ENCODE results near the gene TAF1.

Gene TAF1

DNA sequence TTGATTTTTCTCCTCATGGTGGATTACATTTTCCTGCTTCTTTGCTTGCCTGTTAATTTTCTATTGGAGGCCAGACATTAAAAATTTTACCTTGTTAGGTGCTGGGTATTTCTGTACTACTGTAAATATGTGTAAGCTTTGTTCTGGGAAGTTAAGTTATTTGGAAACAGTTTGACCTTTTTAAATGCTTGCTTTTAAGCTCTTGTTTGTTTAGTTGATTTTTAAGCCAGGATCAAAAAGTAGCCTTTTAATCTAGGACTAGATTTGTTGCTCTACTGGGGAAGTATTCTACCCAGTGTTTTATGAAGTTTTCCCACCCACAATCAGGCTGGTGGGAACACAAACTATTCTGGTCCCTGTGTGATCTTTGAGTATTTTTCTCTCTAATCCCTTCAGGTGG, 121.7 kb downstream of the TAF1 start:
- no peak for ATAC-seq
- TF ChIP-seq, protein P1, sequence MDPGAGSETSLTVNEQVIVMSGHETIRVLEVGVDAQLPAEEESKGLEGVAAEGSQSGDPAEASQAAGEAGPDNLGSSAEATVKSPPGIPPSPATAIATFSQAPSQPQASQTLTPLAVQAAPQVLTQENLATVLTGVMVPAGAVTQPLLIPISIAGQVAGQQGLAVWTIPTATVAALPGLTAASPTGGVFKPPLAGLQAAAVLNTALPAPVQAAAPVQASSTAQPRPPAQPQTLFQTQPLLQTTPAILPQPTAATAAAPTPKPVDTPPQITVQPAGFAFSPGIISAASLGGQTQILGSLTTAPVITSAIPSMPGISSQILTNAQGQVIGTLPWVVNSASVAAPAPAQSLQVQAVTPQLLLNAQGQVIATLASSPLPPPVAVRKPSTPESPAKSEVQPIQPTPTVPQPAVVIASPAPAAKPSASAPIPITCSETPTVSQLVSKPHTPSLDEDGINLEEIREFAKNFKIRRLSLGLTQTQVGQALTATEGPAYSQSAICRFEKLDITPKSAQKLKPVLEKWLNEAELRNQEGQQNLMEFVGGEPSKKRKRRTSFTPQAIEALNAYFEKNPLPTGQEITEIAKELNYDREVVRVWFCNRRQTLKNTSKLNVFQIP (CRISPR knock-in tag; IDR thresholded peaks at IDR 0.05; ENCODE audit: borderline replicate concordance, low read depth), result no peak
- TF ChIP-seq ZC3H10 (CRISPR knock-in tag; IDR thresholded peaks at IDR 0.05) (no peak), CSDC2 (CRISPR knock-in tag; IDR thresholded peaks at IDR 0.05) (no peak), ZNF8 (CRISPR knock-in tag; IDR thresholded peaks at IDR 0.05) (no peak), PPARA (CRISPR knock-in tag; IDR thresholded peaks at IDR 0.05; ENCODE audit: borderline replicate concordance) (no peak), ZFP30 (CRISPR knock-in tag; IDR thresholded peaks at IDR 0.05) (no peak), GLIS3 (CRISPR knock-in tag; IDR thresholded peaks at IDR 0.05) (no peak), ZNF70 (CRISPR knock-in tag; IDR thresholded peaks at IDR 0.05) (no peak), ZNF565 (CRISPR knock-in tag; conservative IDR thresholded peaks at IDR 0.05; ENCODE audit: low read depth) (no peak), ISL1 (CRISPR knock-in tag; IDR thresholded peaks at IDR 0.05) (no peak), OSR1 (CRISPR knock-in tag; IDR thresholded peaks at IDR 0.05) (no peak), ZFP3 (CRISPR knock-in tag; IDR thresholded peaks at IDR 0.05) (no peak), ESRRG (CRISPR knock-in tag; IDR thresholded peaks at IDR 0.05) (no peak), SNAI2 (CRISPR knock-in tag; IDR thresholded peaks at IDR 0.05) (no peak)
- TF ChIP-seq, protein P2, sequence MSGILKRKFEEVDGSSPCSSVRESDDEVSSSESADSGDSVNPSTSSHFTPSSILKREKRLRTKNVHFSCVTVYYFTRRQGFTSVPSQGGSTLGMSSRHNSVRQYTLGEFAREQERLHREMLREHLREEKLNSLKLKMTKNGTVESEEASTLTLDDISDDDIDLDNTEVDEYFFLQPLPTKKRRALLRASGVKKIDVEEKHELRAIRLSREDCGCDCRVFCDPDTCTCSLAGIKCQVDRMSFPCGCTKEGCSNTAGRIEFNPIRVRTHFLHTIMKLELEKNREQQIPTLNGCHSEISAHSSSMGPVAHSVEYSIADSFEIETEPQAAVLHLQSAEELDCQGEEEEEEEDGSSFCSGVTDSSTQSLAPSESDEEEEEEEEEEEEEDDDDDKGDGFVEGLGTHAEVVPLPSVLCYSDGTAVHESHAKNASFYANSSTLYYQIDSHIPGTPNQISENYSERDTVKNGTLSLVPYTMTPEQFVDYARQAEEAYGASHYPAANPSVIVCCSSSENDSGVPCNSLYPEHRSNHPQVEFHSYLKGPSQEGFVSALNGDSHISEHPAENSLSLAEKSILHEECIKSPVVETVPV (CRISPR knock-in tag; IDR thresholded peaks at IDR 0.05), result no peak
- TF ChIP-seq, protein P3, sequence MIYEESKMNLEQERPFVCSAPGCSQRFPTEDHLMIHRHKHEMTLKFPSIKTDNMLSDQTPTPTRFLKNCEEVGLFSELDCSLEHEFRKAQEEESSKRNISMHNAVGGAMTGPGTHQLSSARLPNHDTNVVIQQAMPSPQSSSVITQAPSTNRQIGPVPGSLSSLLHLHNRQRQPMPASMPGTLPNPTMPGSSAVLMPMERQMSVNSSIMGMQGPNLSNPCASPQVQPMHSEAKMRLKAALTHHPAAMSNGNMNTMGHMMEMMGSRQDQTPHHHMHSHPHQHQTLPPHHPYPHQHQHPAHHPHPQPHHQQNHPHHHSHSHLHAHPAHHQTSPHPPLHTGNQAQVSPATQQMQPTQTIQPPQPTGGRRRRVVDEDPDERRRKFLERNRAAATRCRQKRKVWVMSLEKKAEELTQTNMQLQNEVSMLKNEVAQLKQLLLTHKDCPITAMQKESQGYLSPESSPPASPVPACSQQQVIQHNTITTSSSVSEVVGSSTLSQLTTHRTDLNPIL (CRISPR knock-in tag; IDR thresholded peaks at IDR 0.05; ENCODE audit: low read depth), result no peak

DNA sequence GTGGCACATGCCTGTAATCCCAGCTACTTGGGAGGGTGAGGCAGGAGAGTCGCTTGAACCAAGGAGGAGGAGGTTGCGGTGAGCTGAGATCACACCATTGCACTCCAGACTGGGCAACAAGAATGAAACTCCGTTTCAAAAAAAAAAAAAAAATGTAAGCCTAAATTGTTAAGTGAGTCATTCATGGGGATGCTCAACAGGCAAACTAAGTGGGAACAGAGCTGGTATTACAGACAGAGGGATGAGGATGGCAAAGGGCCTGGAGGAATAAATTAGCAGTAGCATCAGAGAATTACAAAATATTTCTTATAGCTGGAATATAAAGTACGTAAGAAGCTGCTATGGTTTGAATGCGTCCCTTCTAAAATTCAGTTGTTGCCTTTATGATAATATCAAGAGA, 123.4 kb downstream of the TAF1 start:
- TF ChIP-seq ZNF565 (CRISPR knock-in tag; conservative IDR thresholded peaks at IDR 0.05; ENCODE audit: low read depth), result no peak
- ATAC-seq, result no peak

DNA sequence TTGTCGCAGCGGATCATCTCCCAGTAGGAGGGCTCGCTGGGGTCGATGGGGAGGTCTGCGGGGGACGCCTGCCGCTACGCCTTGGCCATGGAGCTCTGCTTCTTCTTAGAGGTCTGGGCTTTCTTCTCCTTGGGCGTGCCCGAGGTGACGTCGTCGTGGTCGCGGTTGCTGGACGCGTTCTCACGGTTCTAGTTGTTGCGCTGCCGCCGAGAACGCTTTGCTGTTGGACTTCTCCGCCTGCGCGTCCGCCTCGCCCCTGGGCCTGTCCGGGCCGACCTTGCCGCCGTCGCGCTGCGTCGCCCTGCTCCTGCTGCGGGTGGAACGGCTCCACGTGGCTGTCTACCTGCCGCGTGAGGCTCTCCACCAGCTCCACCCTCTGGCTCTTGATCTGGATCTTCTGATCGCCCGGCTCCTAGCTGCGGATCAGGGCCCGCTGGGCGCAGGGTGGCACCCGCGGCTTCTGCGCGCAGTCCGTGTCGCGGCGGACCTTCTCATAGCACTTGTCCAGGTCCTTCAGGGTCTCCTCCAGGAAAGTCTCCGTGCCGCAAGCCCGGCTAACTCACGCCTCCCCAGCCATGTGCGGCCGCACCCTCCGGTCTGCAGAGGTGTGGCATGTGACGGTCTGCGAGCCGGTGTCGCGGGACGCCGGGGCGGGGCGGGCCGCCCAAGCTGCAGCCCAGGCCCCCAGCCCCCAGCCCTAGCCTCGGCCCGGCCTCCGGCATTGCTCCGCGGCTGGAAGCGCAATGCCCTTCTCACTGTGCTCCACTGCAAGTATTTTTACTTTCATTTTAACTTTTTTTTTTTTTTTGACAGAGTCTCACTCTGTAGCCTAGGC, 126.3 kb downstream of the TAF1 start:
- ATAC-seq, result no peak

More for the DNA sequence above, 126.3 kb downstream of the TAF1 start:
- TF ChIP-seq ISL1 (CRISPR knock-in tag; IDR thresholded peaks at IDR 0.05), result no peak
- no peak for TF ChIP-seq TCF4 (CRISPR knock-in tag; IDR thresholded peaks at IDR 0.05; ENCODE audit: borderline replicate concordance)
- no peak for TF ChIP-seq ZNF70 (CRISPR knock-in tag; IDR thresholded peaks at IDR 0.05)
- TF ChIP-seq, protein P4, sequence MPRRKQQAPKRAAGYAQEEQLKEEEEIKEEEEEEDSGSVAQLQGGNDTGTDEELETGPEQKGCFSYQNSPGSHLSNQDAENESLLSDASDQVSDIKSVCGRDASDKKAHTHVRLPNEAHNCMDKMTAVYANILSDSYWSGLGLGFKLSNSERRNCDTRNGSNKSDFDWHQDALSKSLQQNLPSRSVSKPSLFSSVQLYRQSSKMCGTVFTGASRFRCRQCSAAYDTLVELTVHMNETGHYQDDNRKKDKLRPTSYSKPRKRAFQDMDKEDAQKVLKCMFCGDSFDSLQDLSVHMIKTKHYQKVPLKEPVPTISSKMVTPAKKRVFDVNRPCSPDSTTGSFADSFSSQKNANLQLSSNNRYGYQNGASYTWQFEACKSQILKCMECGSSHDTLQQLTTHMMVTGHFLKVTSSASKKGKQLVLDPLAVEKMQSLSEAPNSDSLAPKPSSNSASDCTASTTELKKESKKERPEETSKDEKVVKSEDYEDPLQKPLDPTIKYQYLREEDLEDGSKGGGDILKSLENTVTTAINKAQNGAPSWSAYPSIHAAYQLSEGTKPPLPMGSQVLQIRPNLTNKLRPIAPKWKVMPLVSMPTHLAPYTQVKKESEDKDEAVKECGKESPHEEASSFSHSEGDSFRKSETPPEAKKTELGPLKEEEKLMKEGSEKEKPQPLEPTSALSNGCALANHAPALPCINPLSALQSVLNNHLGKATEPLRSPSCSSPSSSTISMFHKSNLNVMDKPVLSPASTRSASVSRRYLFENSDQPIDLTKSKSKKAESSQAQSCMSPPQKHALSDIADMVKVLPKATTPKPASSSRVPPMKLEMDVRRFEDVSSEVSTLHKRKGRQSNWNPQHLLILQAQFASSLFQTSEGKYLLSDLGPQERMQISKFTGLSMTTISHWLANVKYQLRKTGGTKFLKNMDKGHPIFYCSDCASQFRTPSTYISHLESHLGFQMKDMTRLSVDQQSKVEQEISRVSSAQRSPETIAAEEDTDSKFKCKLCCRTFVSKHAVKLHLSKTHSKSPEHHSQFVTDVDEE (CRISPR knock-in tag; IDR thresholded peaks at IDR 0.05), result no peak
- no peak for TF ChIP-seq GLIS3 (CRISPR knock-in tag; IDR thresholded peaks at IDR 0.05)
- TF ChIP-seq BACH2 (CRISPR knock-in tag; IDR thresholded peaks at IDR 0.05; ENCODE audit: borderline replicate concordance), result no peak
- TF ChIP-seq TOX (CRISPR knock-in tag; IDR thresholded peaks at IDR 0.05; ENCODE audit: borderline replicate concordance), result no peak
- TF ChIP-seq, protein P5, sequence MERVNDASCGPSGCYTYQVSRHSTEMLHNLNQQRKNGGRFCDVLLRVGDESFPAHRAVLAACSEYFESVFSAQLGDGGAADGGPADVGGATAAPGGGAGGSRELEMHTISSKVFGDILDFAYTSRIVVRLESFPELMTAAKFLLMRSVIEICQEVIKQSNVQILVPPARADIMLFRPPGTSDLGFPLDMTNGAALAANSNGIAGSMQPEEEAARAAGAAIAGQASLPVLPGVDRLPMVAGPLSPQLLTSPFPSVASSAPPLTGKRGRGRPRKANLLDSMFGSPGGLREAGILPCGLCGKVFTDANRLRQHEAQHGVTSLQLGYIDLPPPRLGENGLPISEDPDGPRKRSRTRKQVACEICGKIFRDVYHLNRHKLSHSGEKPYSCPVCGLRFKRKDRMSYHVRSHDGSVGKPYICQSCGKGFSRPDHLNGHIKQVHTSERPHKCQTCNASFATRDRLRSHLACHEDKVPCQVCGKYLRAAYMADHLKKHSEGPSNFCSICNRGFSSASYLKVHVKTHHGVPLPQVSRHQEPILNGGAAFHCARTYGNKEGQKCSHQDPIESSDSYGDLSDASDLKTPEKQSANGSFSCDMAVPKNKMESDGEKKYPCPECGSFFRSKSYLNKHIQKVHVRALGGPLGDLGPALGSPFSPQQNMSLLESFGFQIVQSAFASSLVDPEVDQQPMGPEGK (CRISPR knock-in tag; IDR thresholded peaks at IDR 0.05; ENCODE audit: borderline replicate concordance), result no peak

Measured in SK-N-SH treated with all-trans-retinoic acid at 6 μM for 48 hours (cell line).